K562 (cell line): ENCODE data around the gene ATAD2B. TPM values are rescaled to one million over a fixed set of nuclear protein-coding genes. Genes with fewer than 3 reads are reported as not detected.
A peak's percentile ranks its signal among the peaks of the same experiment; 100 is the strongest.

ENCODE experiments used
- CBFB ChIP-seq: sonication (generic); formaldehyde crosslinking; IDR thresholded peaks from 2 replicates; pipeline ENCODE4 v1.4.0; 2020; ENCODE audit warnings: mild to moderate bottlenecking, missing genetic modification reagents
- HNRNPL ChIP-seq: fragments of 200-400 bp; formaldehyde crosslinking; IDR thresholded peaks from 2 replicates; pipeline ENCODE4 v1.6.1; 2017; ENCODE audit warnings: low read depth, mild to moderate bottlenecking, low read length
- KAT2B ChIP-seq: IDR thresholded peaks from one replicate; pipeline ENCODE4 v1.6.1; 2012; ENCODE audit warnings: low read depth, mild to moderate bottlenecking, control low read depth, inconsistent platforms, low read length, moderate library complexity
- KLF1 ChIP-seq: fragments of 450-650 bp; IDR thresholded peaks from 2 replicates; pipeline ENCODE4 v1.6.1; 2016; ENCODE audit warnings: missing genetic modification characterization, missing compliant biosample characterization
- MCM5 ChIP-seq: fragments of 450-650 bp; IDR thresholded peaks from 2 replicates; pipeline ENCODE4 v1.6.1; 2016; ENCODE audit warnings: low read depth
- NR4A1 ChIP-seq, 2 experiments: fragments of 250-450 bp in 1 of 2; fragments of 450-650 bp in 1 of 2; sonication (Bioruptor Pico) in 1 of 2; IDR thresholded peaks; 2 replicates each; pipeline versions ENCODE4 v1.4.0 to v1.6.1; 2016 to 2020; ENCODE audit warnings: mild to moderate bottlenecking in 2 of 2, missing compliant biosample characterization in 1 of 2, missing genetic modification characterization in 1 of 2, moderate library complexity in 1 of 2
- RBM15 ChIP-seq: fragments of 200-400 bp; formaldehyde crosslinking; IDR thresholded peaks from 2 replicates; pipeline ENCODE4 v1.6.1; 2018; ENCODE audit warnings: mild to moderate bottlenecking, low read length, moderate library complexity; ENCODE audit not compliant: insufficient read depth
- SAFB2 ChIP-seq: fragments of 200-400 bp; formaldehyde crosslinking; IDR thresholded peaks from 2 replicates; pipeline ENCODE4 v1.6.1; 2018; ENCODE audit warnings: borderline replicate concordance, low read length, low read depth, moderate library complexity; ENCODE audit not compliant: severe bottlenecking
- SIRT6 ChIP-seq: IDR thresholded peaks from one replicate; pipeline ENCODE4 v1.6.1; 2012; ENCODE audit warnings: low read depth, mild to moderate bottlenecking, control low read depth, inconsistent platforms, low read length, moderate library complexity
- SRSF1 ChIP-seq: fragments of 200-400 bp; formaldehyde crosslinking; IDR thresholded peaks from 2 replicates; pipeline ENCODE4 v1.6.1; 2017; ENCODE audit warnings: mild to moderate bottlenecking, low read depth, low read length, moderate library complexity
- ZBTB7A ChIP-seq: IDR thresholded peaks from 2 replicates; pipeline ENCODE4 v1.6.1; 2011; ENCODE audit warnings: low read depth, mild to moderate bottlenecking, low read length, moderate library complexity, borderline replicate concordance; ENCODE audit not compliant: control insufficient read depth
- ZNF124 ChIP-seq: sonication (generic); formaldehyde crosslinking; IDR thresholded peaks from 2 replicates; pipeline ENCODE4 v1.8.1; 2022; ENCODE audit warnings: missing genetic modification reagents
- polyA plus RNA-seq, 8 experiments: library from polyadenylated mRNA; depleted of rRNA in 4 of 8; stranded (reverse) in 5 of 8; unstranded in 3 of 8; fragments of >200 nt; fragmentation: Nextera tagmentation in 2 of 8; fragmentation: Illumina TruSeq in 1 of 8; extraction: Ambion mirVana in 2 of 8; extraction: Trizol in 1 of 8; gene quantifications; 2 replicates each; pipeline versions ENCODE4 v1.2.1 to v1.2.3, GENCODE V29; 2011 to 2014; ENCODE audit warnings: inconsistent platforms in 1 of 8, missing spikeins in 1 of 8
- total RNA-seq, 7 experiments: library from RNA; depleted of rRNA in 6 of 7; stranded (reverse); fragments of >200 nt in 6 of 7; fragmentation: Illumina TruSeq in 2 of 7; extraction: Trizol in 2 of 7; gene quantifications; 2 replicates each; pipeline versions ENCODE4 v1.2.1 to v1.2.3, GENCODE V29; 2011 to 2021; ENCODE audit warnings: low replicate concordance in 1 of 7
- TF ChIP-seq, protein P1 (sequence below), 2 experiments: fragments of 450-650 bp; formaldehyde crosslinking in 1 of 2; IDR thresholded peaks; 2 replicates each; pipeline versions ENCODE4 v1.4.0 to v1.6.1; 2014 to 2020; ENCODE audit warnings: mild to moderate bottlenecking in 2 of 2, borderline replicate concordance in 1 of 2, low read depth in 1 of 2
- TF ChIP-seq, protein P2 (sequence below): sonication (generic); formaldehyde crosslinking; IDR thresholded peaks from 2 replicates; pipeline ENCODE4 v1.8.0; 2022; ENCODE audit warnings: mild to moderate bottlenecking, missing genetic modification reagents
- TF ChIP-seq, protein P3 (sequence below): fragments of 250-450 bp; sonication (Bioruptor Pico); IDR thresholded peaks from 2 replicates; pipeline ENCODE4 v1.8.0; 2021; ENCODE audit warnings: mild to moderate bottlenecking, moderate library complexity

The ATAD2B gene
- total and polyA plus RNA-seq, 9 of the 15 experiments (the other 6 are each of a cell fraction or from before 2014, with no cell fraction given), result 3.2 to 21.6 (median 11.4) TPM

DNA sequence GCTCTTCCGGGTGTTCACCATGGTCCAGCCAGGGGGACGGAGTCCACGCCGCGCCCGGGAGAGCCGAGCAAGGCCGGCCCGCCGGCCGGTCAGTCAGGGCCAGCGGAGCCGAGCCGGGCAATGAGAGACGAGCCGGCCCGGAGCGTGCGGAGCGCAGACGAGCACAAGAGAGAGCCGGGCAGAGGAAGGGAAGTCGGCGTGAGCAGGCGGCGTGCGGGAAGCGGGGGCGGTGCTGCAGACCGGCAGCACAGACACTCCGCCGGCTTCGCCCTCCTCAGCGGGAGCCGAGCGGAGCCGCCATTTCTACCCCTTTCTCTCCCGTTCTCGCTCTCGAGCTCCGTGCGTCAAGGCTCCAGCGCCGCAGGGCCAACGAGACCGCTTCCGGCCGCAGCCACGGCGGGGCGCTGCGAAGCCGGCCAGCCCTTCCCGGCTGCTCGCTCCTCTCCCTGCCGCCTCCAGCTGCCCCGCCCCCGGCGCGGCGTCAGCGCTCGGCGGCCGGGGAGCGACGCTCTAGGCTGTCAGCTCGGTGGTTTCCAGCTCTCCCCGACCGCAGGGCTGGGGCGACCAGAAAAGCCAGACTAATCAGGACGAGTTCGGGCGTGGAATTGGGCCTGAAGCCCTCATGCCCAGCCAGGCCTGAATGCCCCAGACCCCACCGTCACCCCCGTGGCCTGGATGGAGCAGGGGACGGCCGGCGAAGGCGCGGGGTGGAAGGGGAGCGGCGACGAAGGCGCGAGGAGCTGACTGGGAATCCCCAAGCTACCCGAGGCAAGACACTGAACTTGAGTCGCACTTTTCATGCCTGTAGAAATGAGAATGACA is at the start of gene ATAD2B (continued):
- TF ChIP-seq, protein P1, sequence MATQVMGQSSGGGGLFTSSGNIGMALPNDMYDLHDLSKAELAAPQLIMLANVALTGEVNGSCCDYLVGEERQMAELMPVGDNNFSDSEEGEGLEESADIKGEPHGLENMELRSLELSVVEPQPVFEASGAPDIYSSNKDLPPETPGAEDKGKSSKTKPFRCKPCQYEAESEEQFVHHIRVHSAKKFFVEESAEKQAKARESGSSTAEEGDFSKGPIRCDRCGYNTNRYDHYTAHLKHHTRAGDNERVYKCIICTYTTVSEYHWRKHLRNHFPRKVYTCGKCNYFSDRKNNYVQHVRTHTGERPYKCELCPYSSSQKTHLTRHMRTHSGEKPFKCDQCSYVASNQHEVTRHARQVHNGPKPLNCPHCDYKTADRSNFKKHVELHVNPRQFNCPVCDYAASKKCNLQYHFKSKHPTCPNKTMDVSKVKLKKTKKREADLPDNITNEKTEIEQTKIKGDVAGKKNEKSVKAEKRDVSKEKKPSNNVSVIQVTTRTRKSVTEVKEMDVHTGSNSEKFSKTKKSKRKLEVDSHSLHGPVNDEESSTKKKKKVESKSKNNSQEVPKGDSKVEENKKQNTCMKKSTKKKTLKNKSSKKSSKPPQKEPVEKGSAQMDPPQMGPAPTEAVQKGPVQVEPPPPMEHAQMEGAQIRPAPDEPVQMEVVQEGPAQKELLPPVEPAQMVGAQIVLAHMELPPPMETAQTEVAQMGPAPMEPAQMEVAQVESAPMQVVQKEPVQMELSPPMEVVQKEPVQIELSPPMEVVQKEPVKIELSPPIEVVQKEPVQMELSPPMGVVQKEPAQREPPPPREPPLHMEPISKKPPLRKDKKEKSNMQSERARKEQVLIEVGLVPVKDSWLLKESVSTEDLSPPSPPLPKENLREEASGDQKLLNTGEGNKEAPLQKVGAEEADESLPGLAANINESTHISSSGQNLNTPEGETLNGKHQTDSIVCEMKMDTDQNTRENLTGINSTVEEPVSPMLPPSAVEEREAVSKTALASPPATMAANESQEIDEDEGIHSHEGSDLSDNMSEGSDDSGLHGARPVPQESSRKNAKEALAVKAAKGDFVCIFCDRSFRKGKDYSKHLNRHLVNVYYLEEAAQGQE (IDR thresholded peaks at IDR 0.05; ENCODE audit: borderline replicate concordance), result peak; percentile 84
- TF ChIP-seq, protein P1 (CRISPR knock-in tag; IDR thresholded peaks at IDR 0.05; ENCODE audit: low read depth), result no peak
- no peak for TF ChIP-seq SIRT6
- no peak for TF ChIP-seq ZBTB7A
- peak; percentile 81; the same call in 1 of the 2 replicates for TF ChIP-seq CBFB (CRISPR knock-in tag)
- no peak for TF ChIP-seq HNRNPL
- no peak for TF ChIP-seq NR4A1 (CRISPR knock-in tag; IDR thresholded peaks at IDR 0.05)
- no peak for TF ChIP-seq NR4A1 (tag; IDR thresholded peaks at IDR 0.05)
- TF ChIP-seq, protein P2, sequence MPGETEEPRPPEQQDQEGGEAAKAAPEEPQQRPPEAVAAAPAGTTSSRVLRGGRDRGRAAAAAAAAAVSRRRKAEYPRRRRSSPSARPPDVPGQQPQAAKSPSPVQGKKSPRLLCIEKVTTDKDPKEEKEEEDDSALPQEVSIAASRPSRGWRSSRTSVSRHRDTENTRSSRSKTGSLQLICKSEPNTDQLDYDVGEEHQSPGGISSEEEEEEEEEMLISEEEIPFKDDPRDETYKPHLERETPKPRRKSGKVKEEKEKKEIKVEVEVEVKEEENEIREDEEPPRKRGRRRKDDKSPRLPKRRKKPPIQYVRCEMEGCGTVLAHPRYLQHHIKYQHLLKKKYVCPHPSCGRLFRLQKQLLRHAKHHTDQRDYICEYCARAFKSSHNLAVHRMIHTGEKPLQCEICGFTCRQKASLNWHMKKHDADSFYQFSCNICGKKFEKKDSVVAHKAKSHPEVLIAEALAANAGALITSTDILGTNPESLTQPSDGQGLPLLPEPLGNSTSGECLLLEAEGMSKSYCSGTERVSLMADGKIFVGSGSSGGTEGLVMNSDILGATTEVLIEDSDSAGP, result no peak
- TF ChIP-seq SAFB2, result no peak
- no peak for TF ChIP-seq ZNF124 (CRISPR knock-in tag)
- no peak for TF ChIP-seq KAT2B
- TF ChIP-seq, protein P3, sequence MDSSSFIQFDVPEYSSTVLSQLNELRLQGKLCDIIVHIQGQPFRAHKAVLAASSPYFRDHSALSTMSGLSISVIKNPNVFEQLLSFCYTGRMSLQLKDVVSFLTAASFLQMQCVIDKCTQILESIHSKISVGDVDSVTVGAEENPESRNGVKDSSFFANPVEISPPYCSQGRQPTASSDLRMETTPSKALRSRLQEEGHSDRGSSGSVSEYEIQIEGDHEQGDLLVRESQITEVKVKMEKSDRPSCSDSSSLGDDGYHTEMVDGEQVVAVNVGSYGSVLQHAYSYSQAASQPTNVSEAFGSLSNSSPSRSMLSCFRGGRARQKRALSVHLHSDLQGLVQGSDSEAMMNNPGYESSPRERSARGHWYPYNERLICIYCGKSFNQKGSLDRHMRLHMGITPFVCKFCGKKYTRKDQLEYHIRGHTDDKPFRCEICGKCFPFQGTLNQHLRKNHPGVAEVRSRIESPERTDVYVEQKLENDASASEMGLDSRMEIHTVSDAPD (CRISPR knock-in tag), result no peak
- no peak for TF ChIP-seq RBM15
- no peak for TF ChIP-seq SRSF1
- TF ChIP-seq MCM5, result no peak
- no peak for TF ChIP-seq KLF1 (tag)
